ENCODE measurements around the gene CADM1.

DNA sequence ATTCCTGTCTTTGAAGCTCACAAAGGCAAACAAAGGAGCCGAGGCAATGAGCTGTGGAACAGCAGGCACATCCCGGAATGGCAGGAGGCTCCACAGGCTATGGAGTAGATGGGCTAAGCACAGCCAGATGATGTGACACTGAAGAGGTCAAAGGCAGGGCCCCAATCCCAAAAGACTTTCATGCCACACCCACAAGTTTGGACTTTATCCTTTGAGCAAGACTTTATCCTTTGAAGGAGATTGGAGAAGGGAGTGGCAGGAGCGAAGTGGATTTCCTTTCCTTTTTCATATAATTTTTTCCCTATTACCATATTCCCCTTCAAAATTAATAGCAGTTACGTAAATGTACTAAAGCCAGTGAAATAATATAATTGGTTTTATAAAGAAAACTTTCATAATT lies 379.4 kb downstream of the CADM1 start:
- TF ChIP-seq, protein P1, sequence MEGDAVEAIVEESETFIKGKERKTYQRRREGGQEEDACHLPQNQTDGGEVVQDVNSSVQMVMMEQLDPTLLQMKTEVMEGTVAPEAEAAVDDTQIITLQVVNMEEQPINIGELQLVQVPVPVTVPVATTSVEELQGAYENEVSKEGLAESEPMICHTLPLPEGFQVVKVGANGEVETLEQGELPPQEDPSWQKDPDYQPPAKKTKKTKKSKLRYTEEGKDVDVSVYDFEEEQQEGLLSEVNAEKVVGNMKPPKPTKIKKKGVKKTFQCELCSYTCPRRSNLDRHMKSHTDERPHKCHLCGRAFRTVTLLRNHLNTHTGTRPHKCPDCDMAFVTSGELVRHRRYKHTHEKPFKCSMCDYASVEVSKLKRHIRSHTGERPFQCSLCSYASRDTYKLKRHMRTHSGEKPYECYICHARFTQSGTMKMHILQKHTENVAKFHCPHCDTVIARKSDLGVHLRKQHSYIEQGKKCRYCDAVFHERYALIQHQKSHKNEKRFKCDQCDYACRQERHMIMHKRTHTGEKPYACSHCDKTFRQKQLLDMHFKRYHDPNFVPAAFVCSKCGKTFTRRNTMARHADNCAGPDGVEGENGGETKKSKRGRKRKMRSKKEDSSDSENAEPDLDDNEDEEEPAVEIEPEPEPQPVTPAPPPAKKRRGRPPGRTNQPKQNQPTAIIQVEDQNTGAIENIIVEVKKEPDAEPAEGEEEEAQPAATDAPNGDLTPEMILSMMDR (IDR thresholded peaks at IDR 0.05): no peak
- no peak for TF ChIP-seq POLR2A (IDR thresholded peaks at IDR 0.05)
